Keratinocyte (primary cell): ENCODE results near the gene RASSF6.

Experiments used
- EZH2 ChIP-seq: IDR thresholded peaks from one replicate; pipeline ENCODE4 v1.6.1; 2012; ENCODE audit warnings: inconsistent platforms, mild to moderate bottlenecking, low read length, moderate library complexity
- TF ChIP-seq, protein P1 (sequence below), 3 experiments: IDR thresholded peaks in 1 of 3; conservative IDR thresholded peaks in 1 of 3; optimal IDR thresholded peaks in 1 of 3; 2 replicates in 2 of 3; 3 replicates in 1 of 3; pipeline versions ENCODE3 to v1.5.1; 2011; ENCODE audit warnings: low read length in 3 of 3, mild to moderate bottlenecking in 3 of 3, moderate library complexity in 2 of 3, control low read depth in 1 of 3, inconsistent platforms in 1 of 3; ENCODE audit not compliant: insufficient read depth in 2 of 3; ENCODE audit errors: extremely low read depth in 1 of 3

DNA sequence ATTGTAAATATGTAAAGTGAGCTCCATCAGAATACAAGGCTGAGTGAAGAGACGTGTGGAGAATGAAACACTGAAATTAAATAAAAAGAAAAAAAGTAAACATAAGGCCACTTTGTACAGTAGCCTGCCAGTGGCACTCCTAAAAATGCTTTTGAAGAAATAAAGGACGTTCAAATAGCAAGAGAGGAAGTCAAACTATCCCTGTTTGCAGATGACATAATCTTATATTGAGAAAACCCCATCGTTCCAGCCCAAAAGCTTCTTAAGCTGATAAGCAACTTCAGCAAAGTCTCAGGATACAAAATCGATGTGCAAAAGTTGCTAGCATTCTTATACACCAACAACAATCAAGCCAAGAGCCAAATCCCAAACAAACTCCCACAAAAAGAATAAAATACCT lies 24.2 kb downstream of the RASSF6 start:
- TF ChIP-seq, protein P1, sequence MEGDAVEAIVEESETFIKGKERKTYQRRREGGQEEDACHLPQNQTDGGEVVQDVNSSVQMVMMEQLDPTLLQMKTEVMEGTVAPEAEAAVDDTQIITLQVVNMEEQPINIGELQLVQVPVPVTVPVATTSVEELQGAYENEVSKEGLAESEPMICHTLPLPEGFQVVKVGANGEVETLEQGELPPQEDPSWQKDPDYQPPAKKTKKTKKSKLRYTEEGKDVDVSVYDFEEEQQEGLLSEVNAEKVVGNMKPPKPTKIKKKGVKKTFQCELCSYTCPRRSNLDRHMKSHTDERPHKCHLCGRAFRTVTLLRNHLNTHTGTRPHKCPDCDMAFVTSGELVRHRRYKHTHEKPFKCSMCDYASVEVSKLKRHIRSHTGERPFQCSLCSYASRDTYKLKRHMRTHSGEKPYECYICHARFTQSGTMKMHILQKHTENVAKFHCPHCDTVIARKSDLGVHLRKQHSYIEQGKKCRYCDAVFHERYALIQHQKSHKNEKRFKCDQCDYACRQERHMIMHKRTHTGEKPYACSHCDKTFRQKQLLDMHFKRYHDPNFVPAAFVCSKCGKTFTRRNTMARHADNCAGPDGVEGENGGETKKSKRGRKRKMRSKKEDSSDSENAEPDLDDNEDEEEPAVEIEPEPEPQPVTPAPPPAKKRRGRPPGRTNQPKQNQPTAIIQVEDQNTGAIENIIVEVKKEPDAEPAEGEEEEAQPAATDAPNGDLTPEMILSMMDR (optimal IDR thresholded peaks at IDR 0.05 in 1 of 3, IDR thresholded peaks at IDR 0.05 in 1 of 3, conservative IDR thresholded peaks at IDR 0.05 in 1 of 3; ENCODE audit: extremely low read depth in 1 of 3, insufficient read depth in 2 of 3, low read length in 3 of 3): no peak
- TF ChIP-seq EZH2: no peak
